ENCODE measurements around the gene STAG1.
"Not testable (repeated sequence)": the region's sequence is repeated elsewhere in the genome, so short reads cannot be mapped to it uniquely, and the experiment has no call there.

The STAG1 gene

GRCh38 chr3:136667081-136667480, 85.1 kb downstream of the STAG1 start:
- DNase-seq (ENCODE audit: low read depth in 1 of 2, low spot score in 1 of 2) = no peak
- no peak overlapping the region for H3K27ac ChIP-seq (replicated peaks)
- TF ChIP-seq CTCF (IDR thresholded peaks at IDR 0.05; ENCODE audit: insufficient read depth, low read length) (no peak), POLR2AphosphoS5 (IDR thresholded peaks at IDR 0.05; ENCODE audit: low read depth) (no peak), GABPA (IDR thresholded peaks at IDR 0.05; ENCODE audit: low read depth) (no peak), SPI1 (IDR thresholded peaks at IDR 0.05; ENCODE audit: borderline replicate concordance, low read depth) (no peak), REST (IDR thresholded peaks at IDR 0.05; ENCODE audit: insufficient replicate concordance, low read depth) (no peak)
- no peaks in the 10 kb centered on the region for H3K27me3 ChIP-seq (ENCODE audit: insufficient read depth, poor library complexity, severe bottlenecking)
- H3K4me3 ChIP-seq (replicated peaks; ENCODE audit: insufficient read depth, low read length) = no peak overlapping the region

- not testable (repeated sequence) for DNase-seq (ENCODE audit: low read depth in 1 of 2, low spot score in 1 of 2); H3K27ac ChIP-seq (replicated peaks)
Observed at GRCh38 chr3:136666301-136666700, 85.9 kb downstream of the STAG1 start.

GRCh38 chr3:136664771-136665170, 87.4 kb downstream of the STAG1 start:
- DNase-seq (ENCODE audit: low read depth in 1 of 2, low spot score in 1 of 2) = no peak
- no peaks in the 10 kb centered on the region for H3K27me3 ChIP-seq (ENCODE audit: insufficient read depth, poor library complexity, severe bottlenecking)
- TF ChIP-seq SPI1 (IDR thresholded peaks at IDR 0.05; ENCODE audit: borderline replicate concordance, low read depth) = no peak
- H3K4me3 ChIP-seq (replicated peaks; ENCODE audit: insufficient read depth, low read length) = no peak overlapping the region
- no peak overlapping the region for H3K27ac ChIP-seq (replicated peaks)

More at GRCh38 chr3:136666301-136666700, 85.9 kb downstream of the STAG1 start:
- H3K4me3 ChIP-seq (replicated peaks; ENCODE audit: insufficient read depth, low read length); H3K27me3 ChIP-seq (ENCODE audit: insufficient read depth, poor library complexity, severe bottlenecking): not testable (repeated sequence)

- Histone ChIP-seq H3K27me3 (ENCODE audit: insufficient read depth, poor library complexity, severe bottlenecking) (no peaks in the 10 kb centered on the region), H3K27ac (replicated peaks) (no peak overlapping the region), H3K4me3 (replicated peaks; ENCODE audit: insufficient read depth, low read length) (no peak overlapping the region)
- TF ChIP-seq CTCF (IDR thresholded peaks at IDR 0.05; ENCODE audit: insufficient read depth, low read length) (no peak), REST (IDR thresholded peaks at IDR 0.05; ENCODE audit: insufficient replicate concordance, low read depth) (no peak), SPI1 (IDR thresholded peaks at IDR 0.05; ENCODE audit: borderline replicate concordance, low read depth) (no peak), GABPA (IDR thresholded peaks at IDR 0.05; ENCODE audit: low read depth) (no peak), POLR2AphosphoS5 (IDR thresholded peaks at IDR 0.05; ENCODE audit: low read depth) (no peak)
- no peak for DNase-seq (ENCODE audit: low read depth in 1 of 2, low spot score in 1 of 2)
Observed at GRCh38 chr3:136661282-136661681, 90.9 kb downstream of the STAG1 start.

GRCh38 chr3:136658946-136659682, 93.1 kb downstream of the STAG1 start:
- Histone ChIP-seq H3K27ac (replicated peaks) (no peak overlapping the region), H3K27me3 (ENCODE audit: insufficient read depth, poor library complexity, severe bottlenecking) (no peaks in the 10 kb centered on the region), H3K4me3 (replicated peaks; ENCODE audit: insufficient read depth, low read length) (no peak overlapping the region)
- DNase-seq (ENCODE audit: low read depth in 1 of 2, low spot score in 1 of 2) = no peak
- TF ChIP-seq POLR2AphosphoS5 (IDR thresholded peaks at IDR 0.05; ENCODE audit: low read depth) (no peak), CTCF (IDR thresholded peaks at IDR 0.05; ENCODE audit: insufficient read depth, low read length) (no peak), GABPA (IDR thresholded peaks at IDR 0.05; ENCODE audit: low read depth) (no peak), SPI1 (IDR thresholded peaks at IDR 0.05; ENCODE audit: borderline replicate concordance, low read depth) (no peak), REST (IDR thresholded peaks at IDR 0.05; ENCODE audit: insufficient replicate concordance, low read depth) (no peak)
